HL-60 (cell line): ENCODE results near the gene SNX3.

Source experiments
- DNase-seq, 2 experiments: peaks; one replicate each; pipeline ENCODE4 v3.0.0-alpha.2; 2010 to 2020; ENCODE audit warnings: low read depth in 1 of 2, low spot score in 1 of 2
- H3K27ac ChIP-seq: fragments of 250-450 bp; sonication (Bioruptor Pico); replicated peaks from 2 replicates; pipeline ENCODE4 v1.5.1; 2020; ENCODE audit warnings: mild to moderate bottlenecking, moderate library complexity
- H3K27me3 ChIP-seq: fragments of 250-450 bp; sonication (Bioruptor Pico); 2 replicates; pipeline ENCODE4 v1.5.1; 2021; ENCODE audit warnings: mild to moderate bottlenecking, moderate library complexity; ENCODE audit not compliant: insufficient read depth, poor library complexity, severe bottlenecking
- H3K4me3 ChIP-seq: replicated peaks from 2 replicates; pipeline ENCODE4 v1.5.1; 2011; ENCODE audit warnings: mild to moderate bottlenecking, control low read depth, low read length; ENCODE audit not compliant: insufficient read depth
- GABPA ChIP-seq: IDR thresholded peaks from 2 replicates; pipeline ENCODE4 v1.6.1; 2012; ENCODE audit warnings: low read depth
- POLR2AphosphoS5 ChIP-seq: IDR thresholded peaks from 2 replicates; pipeline ENCODE4 v1.6.1; 2012; ENCODE audit warnings: low read depth
- SPI1 ChIP-seq: IDR thresholded peaks from 2 replicates; pipeline ENCODE4 v1.6.1; 2012; ENCODE audit warnings: low read depth, mild to moderate bottlenecking, borderline replicate concordance
- TF ChIP-seq, protein P1 (sequence below): IDR thresholded peaks from one replicate; pipeline ENCODE4 v1.5.1; 2011; ENCODE audit warnings: low read length, control low read depth, inconsistent platforms; ENCODE audit not compliant: insufficient read depth
- TF ChIP-seq, protein P2 (sequence below): IDR thresholded peaks from 2 replicates; pipeline ENCODE4 v1.6.1; 2012; ENCODE audit warnings: low read depth; ENCODE audit not compliant: insufficient replicate concordance

Gene SNX3

DNA sequence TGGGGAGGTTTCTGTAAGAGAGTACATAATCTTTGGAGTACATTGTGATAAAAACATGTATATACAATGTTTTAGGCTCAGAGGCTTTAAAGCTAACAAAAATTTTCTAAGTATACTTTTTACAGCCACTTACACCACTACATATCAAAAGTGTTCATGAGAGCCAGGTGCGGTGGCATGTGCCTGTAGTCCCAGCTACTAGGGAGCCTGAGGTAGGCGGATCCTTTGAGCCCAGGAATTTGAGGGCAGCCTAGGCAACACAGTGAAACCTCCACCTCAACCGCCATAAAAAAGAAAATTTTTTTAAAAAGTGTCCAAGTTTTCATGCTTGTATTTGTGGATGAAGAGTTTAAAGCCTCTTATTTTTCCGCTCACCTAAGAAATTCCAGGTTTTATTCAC, 22.5 kb downstream of the SNX3 start:
- H3K27ac ChIP-seq: no peak overlapping the region
- H3K27me3 ChIP-seq: no peaks in the 10 kb centered on the region
- TF ChIP-seq GABPA: no peak
- no peak for TF ChIP-seq POLR2AphosphoS5
- TF ChIP-seq, protein P1, sequence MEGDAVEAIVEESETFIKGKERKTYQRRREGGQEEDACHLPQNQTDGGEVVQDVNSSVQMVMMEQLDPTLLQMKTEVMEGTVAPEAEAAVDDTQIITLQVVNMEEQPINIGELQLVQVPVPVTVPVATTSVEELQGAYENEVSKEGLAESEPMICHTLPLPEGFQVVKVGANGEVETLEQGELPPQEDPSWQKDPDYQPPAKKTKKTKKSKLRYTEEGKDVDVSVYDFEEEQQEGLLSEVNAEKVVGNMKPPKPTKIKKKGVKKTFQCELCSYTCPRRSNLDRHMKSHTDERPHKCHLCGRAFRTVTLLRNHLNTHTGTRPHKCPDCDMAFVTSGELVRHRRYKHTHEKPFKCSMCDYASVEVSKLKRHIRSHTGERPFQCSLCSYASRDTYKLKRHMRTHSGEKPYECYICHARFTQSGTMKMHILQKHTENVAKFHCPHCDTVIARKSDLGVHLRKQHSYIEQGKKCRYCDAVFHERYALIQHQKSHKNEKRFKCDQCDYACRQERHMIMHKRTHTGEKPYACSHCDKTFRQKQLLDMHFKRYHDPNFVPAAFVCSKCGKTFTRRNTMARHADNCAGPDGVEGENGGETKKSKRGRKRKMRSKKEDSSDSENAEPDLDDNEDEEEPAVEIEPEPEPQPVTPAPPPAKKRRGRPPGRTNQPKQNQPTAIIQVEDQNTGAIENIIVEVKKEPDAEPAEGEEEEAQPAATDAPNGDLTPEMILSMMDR: no peak
- TF ChIP-seq, protein P2, sequence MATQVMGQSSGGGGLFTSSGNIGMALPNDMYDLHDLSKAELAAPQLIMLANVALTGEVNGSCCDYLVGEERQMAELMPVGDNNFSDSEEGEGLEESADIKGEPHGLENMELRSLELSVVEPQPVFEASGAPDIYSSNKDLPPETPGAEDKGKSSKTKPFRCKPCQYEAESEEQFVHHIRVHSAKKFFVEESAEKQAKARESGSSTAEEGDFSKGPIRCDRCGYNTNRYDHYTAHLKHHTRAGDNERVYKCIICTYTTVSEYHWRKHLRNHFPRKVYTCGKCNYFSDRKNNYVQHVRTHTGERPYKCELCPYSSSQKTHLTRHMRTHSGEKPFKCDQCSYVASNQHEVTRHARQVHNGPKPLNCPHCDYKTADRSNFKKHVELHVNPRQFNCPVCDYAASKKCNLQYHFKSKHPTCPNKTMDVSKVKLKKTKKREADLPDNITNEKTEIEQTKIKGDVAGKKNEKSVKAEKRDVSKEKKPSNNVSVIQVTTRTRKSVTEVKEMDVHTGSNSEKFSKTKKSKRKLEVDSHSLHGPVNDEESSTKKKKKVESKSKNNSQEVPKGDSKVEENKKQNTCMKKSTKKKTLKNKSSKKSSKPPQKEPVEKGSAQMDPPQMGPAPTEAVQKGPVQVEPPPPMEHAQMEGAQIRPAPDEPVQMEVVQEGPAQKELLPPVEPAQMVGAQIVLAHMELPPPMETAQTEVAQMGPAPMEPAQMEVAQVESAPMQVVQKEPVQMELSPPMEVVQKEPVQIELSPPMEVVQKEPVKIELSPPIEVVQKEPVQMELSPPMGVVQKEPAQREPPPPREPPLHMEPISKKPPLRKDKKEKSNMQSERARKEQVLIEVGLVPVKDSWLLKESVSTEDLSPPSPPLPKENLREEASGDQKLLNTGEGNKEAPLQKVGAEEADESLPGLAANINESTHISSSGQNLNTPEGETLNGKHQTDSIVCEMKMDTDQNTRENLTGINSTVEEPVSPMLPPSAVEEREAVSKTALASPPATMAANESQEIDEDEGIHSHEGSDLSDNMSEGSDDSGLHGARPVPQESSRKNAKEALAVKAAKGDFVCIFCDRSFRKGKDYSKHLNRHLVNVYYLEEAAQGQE: no peak
- TF ChIP-seq SPI1: no peak
- no peak for DNase-seq
- no peak overlapping the region for H3K4me3 ChIP-seq

DNA sequence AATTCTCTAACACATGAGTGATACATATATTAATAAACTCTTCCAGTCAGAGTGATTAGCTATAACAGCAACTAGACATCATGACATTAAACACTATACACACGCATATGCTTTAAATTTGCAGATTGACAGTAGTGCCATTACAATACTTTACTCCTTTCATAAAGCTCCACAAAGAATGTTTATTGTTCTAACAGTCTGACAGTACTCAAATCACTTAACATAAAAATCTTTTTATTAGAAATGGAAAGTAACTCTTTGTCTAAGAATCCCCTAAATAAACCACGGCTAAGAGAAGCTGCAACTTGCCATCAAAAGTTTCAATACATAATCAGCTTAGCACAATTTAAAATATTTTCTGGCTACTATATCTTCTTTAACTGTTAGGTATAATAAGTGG, 24.0 kb downstream of the SNX3 start:
- no peak overlapping the region for H3K4me3 ChIP-seq
- TF ChIP-seq POLR2AphosphoS5: no peak
- TF ChIP-seq, protein P1: no peak
- TF ChIP-seq GABPA: no peak
- TF ChIP-seq, protein P2: no peak
- no peak for TF ChIP-seq SPI1
- no peak for DNase-seq
- H3K27me3 ChIP-seq: no peaks in the 10 kb centered on the region
- H3K27ac ChIP-seq: no peak overlapping the region

DNA sequence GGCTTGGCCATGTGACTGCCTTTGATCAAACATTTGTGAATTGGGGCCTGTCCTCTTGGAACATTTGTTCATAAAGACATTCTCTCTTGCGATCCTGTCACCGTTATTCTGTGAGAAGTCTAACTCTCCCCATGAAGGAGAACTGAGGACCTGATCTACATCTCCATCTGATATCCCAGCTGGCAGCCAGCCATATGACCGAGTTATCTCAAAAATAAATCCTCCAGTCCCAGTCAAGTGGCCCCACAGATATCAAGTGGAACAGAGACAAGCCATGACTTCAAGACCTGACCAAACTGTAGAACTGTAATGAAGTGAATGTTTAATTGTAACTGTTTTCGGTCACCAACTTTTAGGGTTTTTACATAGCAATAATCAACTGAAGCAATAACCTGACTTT, 25.7 kb downstream of the SNX3 start:
- no peak for DNase-seq
- Histone ChIP-seq H3K27ac (no peak overlapping the region), H3K4me3 (no peak overlapping the region), H3K27me3 (no peaks in the 10 kb centered on the region)
- TF ChIP-seq GABPA: no peak

DNA sequence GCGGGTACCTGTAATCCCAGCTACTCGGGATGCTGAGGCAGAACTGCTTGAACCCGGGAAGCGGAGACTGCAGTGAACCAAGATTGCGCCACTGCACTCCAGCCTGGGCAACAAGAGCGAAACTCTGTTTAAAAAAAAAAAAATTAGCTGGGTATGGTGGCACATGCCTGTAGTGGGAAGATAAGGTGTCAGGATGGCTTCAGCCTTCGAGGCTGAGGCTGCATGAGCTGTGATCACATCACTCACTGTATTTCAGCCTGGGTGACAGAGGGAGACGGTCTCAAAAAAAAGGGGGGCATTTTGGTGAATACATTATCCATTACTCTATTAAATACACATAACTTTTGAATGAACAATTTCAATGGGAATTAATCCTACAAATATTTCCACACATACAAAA, 32.4 kb downstream of the SNX3 start:
- DNase-seq: no peak
- TF ChIP-seq, protein P1: no peak
- TF ChIP-seq POLR2AphosphoS5 (no peak), SPI1 (no peak), GABPA (no peak)
- TF ChIP-seq, protein P2: no peak
- no peaks in the 10 kb centered on the region for H3K27me3 ChIP-seq
- no peak overlapping the region for H3K4me3 ChIP-seq
- no peak overlapping the region for H3K27ac ChIP-seq
